ENCODE measurements around the gene HABP4. TPM values are rescaled to one million over a fixed set of nuclear protein-coding genes. Genes with fewer than 3 reads are reported as not detected.

The HABP4 gene
- total and polyA plus RNA-seq, 2 of the 4 experiments (the other 2 are of a cell fraction): 5.2 to 10.6 TPM

DNA sequence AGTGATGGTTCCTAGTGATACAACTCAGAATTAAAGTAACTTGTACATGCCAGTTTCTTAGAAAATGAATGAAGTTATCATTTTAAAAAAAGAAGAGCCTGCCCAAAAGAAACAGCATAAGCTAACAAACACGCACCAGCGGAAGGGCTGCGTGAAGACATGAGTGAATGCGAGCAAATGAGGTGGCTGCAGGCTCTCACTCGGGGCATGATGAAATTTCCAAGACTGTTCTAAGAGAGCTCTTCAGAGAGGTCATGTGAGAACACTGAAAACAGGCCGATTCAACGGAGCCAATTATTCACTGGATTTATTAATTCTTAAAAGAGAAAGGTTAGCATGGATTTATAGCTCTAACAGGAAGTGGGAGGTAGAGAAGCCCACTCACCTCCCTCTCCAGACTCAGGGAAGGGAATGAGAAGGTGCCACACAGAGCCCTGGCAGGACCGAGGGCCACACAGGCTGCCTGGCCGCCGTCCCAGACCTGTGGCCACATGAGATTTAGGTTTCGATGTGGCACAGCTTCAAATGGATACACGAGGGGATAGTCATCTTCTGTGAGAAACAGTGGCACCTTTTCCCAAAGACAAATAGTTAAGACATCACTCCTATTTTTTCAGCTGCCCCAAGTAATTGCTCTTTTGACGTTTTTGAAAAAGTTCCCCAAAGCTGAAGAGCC lies 55.5 kb downstream of the HABP4 start:
- dilution Hi-C loops (cut with HindIII; ENCODE audit: low sequenced_read_pairs, unreplicated experiment): no loop called here
- H2BK20ac ChIP-seq (ENCODE audit: low read depth, low read length): no peak overlapping the region
- H3K4me3 ChIP-seq (ENCODE audit: insufficient read depth, low read depth, low read length): no peak overlapping the region
- H3K4ac ChIP-seq (ENCODE audit: low read depth, low read length): no peak overlapping the region
- no peak overlapping the region for H2BK15ac ChIP-seq (ENCODE audit: low read depth, low read length)
- peaks cover 0 to 3% of the 10 kb centered on the region in 2 experiments; a peak in 1 of 4 replicates for H3K79me1 ChIP-seq (ENCODE audit: low read depth in 1 of 2, low read length in 2 of 2)
- peaks cover 9% of the 10 kb centered on the region for H3K36me3 ChIP-seq (ENCODE audit: control insufficient read depth, insufficient read depth, low read length)
- H2BK120ac ChIP-seq (ENCODE audit: low read depth, low read length): no peak overlapping the region
- no peak overlapping the region for H3K14ac ChIP-seq (replicated peaks; ENCODE audit: low read depth, low read length)
- peaks cover 11% of the 10 kb centered on the region; the same call in 1 of the 2 replicates for H3K9me1 ChIP-seq (ENCODE audit: insufficient read depth, low read length)
- no peak for ATAC-seq (ENCODE audit: low read depth)
- no peak overlapping the region for H2AK5ac ChIP-seq (ENCODE audit: low read depth, low read length)
- no peak overlapping the region for H2BK5ac ChIP-seq (ENCODE audit: low read depth, low read length, poor library complexity, severe bottlenecking)
- DNase-seq: no peak
- no peak overlapping the region for H3K9ac ChIP-seq (ENCODE audit: low read depth, low read length)
- TF ChIP-seq, protein P1, sequence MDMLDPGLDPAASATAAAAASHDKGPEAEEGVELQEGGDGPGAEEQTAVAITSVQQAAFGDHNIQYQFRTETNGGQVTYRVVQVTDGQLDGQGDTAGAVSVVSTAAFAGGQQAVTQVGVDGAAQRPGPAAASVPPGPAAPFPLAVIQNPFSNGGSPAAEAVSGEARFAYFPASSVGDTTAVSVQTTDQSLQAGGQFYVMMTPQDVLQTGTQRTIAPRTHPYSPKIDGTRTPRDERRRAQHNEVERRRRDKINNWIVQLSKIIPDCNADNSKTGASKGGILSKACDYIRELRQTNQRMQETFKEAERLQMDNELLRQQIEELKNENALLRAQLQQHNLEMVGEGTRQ (IDR thresholded peaks at IDR 0.05; ENCODE audit: low read depth, low read length): no peak
- H3K9me3 ChIP-seq (ENCODE audit: control insufficient read depth, insufficient read depth, low read length): no peaks in the 10 kb centered on the region
- ChIA-PET CTCF (no interaction called here), POLR2A (ENCODE audit: unreplicated experiment) (no interaction called here)
- in situ Hi-C loops (cut with MboI; ENCODE audit: low sequenced_read_pairs): no loop called here
- no peak overlapping the region for H4K91ac ChIP-seq (ENCODE audit: insufficient read depth, low read depth, low read length)
- no peak overlapping the region for H4K5ac ChIP-seq (ENCODE audit: low read depth, low read length)
- 85% methylated on average over 5 of the region's 13 CpGs; no CpG with 5 or more reads in 1 of the 2 experiments for WGBS, 2 experiments (ENCODE audit: extremely low coverage in 2 of 2, insufficient read length in 1 of 2)
- no peaks in the 10 kb centered on the region for H4K20me1 ChIP-seq (ENCODE audit: insufficient read depth, low read length)
- H2AFZ ChIP-seq (replicated peaks; ENCODE audit: low read length, poor library complexity): no peak overlapping the region
- no peak overlapping the region for H3K18ac ChIP-seq (ENCODE audit: low read depth, low read length)
- BruUV-seq (replicated peaks): no TSS peak
- no peak overlapping the region for H3K27ac ChIP-seq (ENCODE audit: insufficient read depth, low read length)
- intact Hi-C loops (cut with micrococcal nuclease): no loop called here
- peaks cover 12% of the 10 kb centered on the region for H3K4me1 ChIP-seq (ENCODE audit: control insufficient read depth, insufficient read depth, low read length)
- H2AK9ac ChIP-seq (replicated peaks; ENCODE audit: low read depth, low read length, poor library complexity): no peak overlapping the region
- H4K8ac ChIP-seq (ENCODE audit: low read depth in 2 of 2, low read length in 2 of 2): no peak overlapping the region
- no peaks in the 10 kb centered on the region for H3K27me3 ChIP-seq (ENCODE audit: control insufficient read depth, insufficient read depth, low read length)
- H3K56ac ChIP-seq (ENCODE audit: extremely low read depth, insufficient read depth, low read length): no peak overlapping the region
- no peak overlapping the region for H3K23ac ChIP-seq (ENCODE audit: low read depth, low read length)
- no peak overlapping the region for H3K4me2 ChIP-seq (ENCODE audit: low read depth, low read length)
